DOHH2 (cell line): ENCODE measurements around the gene ITIH2.

ENCODE experiments used
- H3F3A ChIP-seq: fragments of 200-600 bp; sonication (generic), shearing (Covaris generic); 2 replicates; pipeline ENCODE4 v1.6.0; 2016; ENCODE audit warnings: antibody characterized with exemption, mild to moderate bottlenecking; ENCODE audit not compliant: control insufficient read depth, insufficient read depth
- H3K27ac ChIP-seq: fragments of 200-600 bp; sonication (generic); 2 replicates; pipeline ENCODE4 v1.5.1; 2014; ENCODE audit warnings: low read depth, mild to moderate bottlenecking, low read length, moderate library complexity
- H3K27me3 ChIP-seq: fragments of 200-600 bp; sonication (generic); 2 replicates; pipeline ENCODE4 v1.6.1; 2014; ENCODE audit warnings: mild to moderate bottlenecking, low read length, mixed read lengths; ENCODE audit not compliant: control insufficient read depth
- H3K36me3 ChIP-seq: fragments of 200-600 bp; sonication (generic); 2 replicates; pipeline ENCODE4 v1.6.1; 2014; ENCODE audit warnings: mild to moderate bottlenecking, low read length, moderate library complexity, mixed read lengths; ENCODE audit not compliant: control insufficient read depth
- H3K4me1 ChIP-seq: fragments of 200-600 bp; sonication (generic); 2 replicates; pipeline ENCODE4 v1.6.1; 2014; ENCODE audit warnings: mild to moderate bottlenecking, low read length, mixed read lengths; ENCODE audit not compliant: control insufficient read depth
- H3K4me2 ChIP-seq: fragments of 200-600 bp; sonication (generic); 2 replicates; pipeline ENCODE4 v1.6.0; 2014; ENCODE audit warnings: mild to moderate bottlenecking, low read length, moderate library complexity
- H3K4me3 ChIP-seq: fragments of 200-600 bp; sonication (generic); 2 replicates; pipeline ENCODE4 v1.5.1; 2014; ENCODE audit warnings: mild to moderate bottlenecking, low read length, mixed read lengths
- H3K79me2 ChIP-seq: fragments of 200-600 bp; sonication (generic); 2 replicates; pipeline ENCODE4 v1.6.1; 2014; ENCODE audit warnings: mild to moderate bottlenecking, low read length, mixed read lengths; ENCODE audit not compliant: control insufficient read depth
- H3K9me2 ChIP-seq: fragments of 200-600 bp; sonication (generic); replicated peaks from 2 replicates; pipeline ENCODE4 v1.6.1; 2014; ENCODE audit warnings: mild to moderate bottlenecking, low read length, mixed read lengths; ENCODE audit not compliant: control insufficient read depth
- H3K9me3 ChIP-seq: fragments of 200-600 bp; sonication (generic); 2 replicates; pipeline ENCODE4 v1.6.1; 2014; ENCODE audit warnings: antibody characterized with exemption, low read length, mixed read lengths; ENCODE audit not compliant: control insufficient read depth, insufficient read depth
- H4K20me1 ChIP-seq: fragments of 200-600 bp; sonication (generic); 2 replicates; pipeline ENCODE4 v1.6.0; 2014; ENCODE audit warnings: low read depth, mild to moderate bottlenecking, antibody characterized with exemption, low read length, moderate library complexity; ENCODE audit not compliant: control insufficient read depth, insufficient read depth
- CTCF ChIP-seq: fragments of 200-600 bp; sonication (generic); IDR thresholded peaks from one replicate; pipeline ENCODE4 v1.5.1; 2014; ENCODE audit warnings: antibody characterized with exemption, mild to moderate bottlenecking, low read depth, low read length; ENCODE audit not compliant: poor library complexity, severe bottlenecking
- EZH2phosphoT487 ChIP-seq: fragments of 200-600 bp; sonication (generic); IDR thresholded peaks from 2 replicates; pipeline ENCODE4 v1.6.1; 2017; ENCODE audit warnings: borderline replicate concordance, mild to moderate bottlenecking, antibody characterized with exemption, low read length, moderate library complexity, mixed read lengths

Gene ITIH2

GRCh38 chr10:7755103-7755502 is 52.0 kb downstream of the ITIH2 start:
- no peaks in the 10 kb centered on the region for H3K79me2 ChIP-seq
- no peaks in the 10 kb centered on the region for H3K9me3 ChIP-seq
- H3K27ac ChIP-seq: no peak overlapping the region
- no peaks in the 10 kb centered on the region for H3F3A ChIP-seq
- H3K9me2 ChIP-seq: no peaks in the 10 kb centered on the region
- TF ChIP-seq CTCF (no peak), EZH2phosphoT487 (no peak)
- H4K20me1 ChIP-seq: no peaks in the 10 kb centered on the region
- no peak overlapping the region for H3K4me3 ChIP-seq
- no peaks in the 10 kb centered on the region for H3K27me3 ChIP-seq
- H3K4me2 ChIP-seq: no peak overlapping the region
- no peaks in the 10 kb centered on the region for H3K4me1 ChIP-seq
- H3K36me3 ChIP-seq: peaks cover 42% of the 10 kb centered on the region

GRCh38 chr10:7756360-7756992 is 53.4 kb downstream of the ITIH2 start:
- Histone ChIP-seq H3K27me3 (no peaks in the 10 kb centered on the region), H3K36me3 (peaks cover 48% of the 10 kb centered on the region), H3F3A (no peaks in the 10 kb centered on the region), H3K9me2 (no peaks in the 10 kb centered on the region), H3K4me2 (no peak overlapping the region), H3K79me2 (no peaks in the 10 kb centered on the region), H3K4me3 (no peak overlapping the region), H3K4me1 (no peaks in the 10 kb centered on the region), H3K9me3 (no peaks in the 10 kb centered on the region), H4K20me1 (no peaks in the 10 kb centered on the region), H3K27ac (no peak overlapping the region)
- TF ChIP-seq CTCF (peak; percentile 68), EZH2phosphoT487 (no peak)

- no peaks in the 10 kb centered on the region for H4K20me1 ChIP-seq
- no peak overlapping the region for H3K4me3 ChIP-seq
- H3K27me3 ChIP-seq: no peaks in the 10 kb centered on the region
- H3K9me3 ChIP-seq: no peaks in the 10 kb centered on the region
- no peaks in the 10 kb centered on the region for H3K4me1 ChIP-seq
- H3K4me2 ChIP-seq: no peak overlapping the region
- H3F3A ChIP-seq: no peaks in the 10 kb centered on the region
- H3K79me2 ChIP-seq: no peaks in the 10 kb centered on the region
- no peak for TF ChIP-seq EZH2phosphoT487
- no peak for TF ChIP-seq CTCF
- peaks cover 41% of the 10 kb centered on the region for H3K36me3 ChIP-seq
- no peaks in the 10 kb centered on the region for H3K9me2 ChIP-seq
- no peak overlapping the region for H3K27ac ChIP-seq
These were observed 60.8 kb downstream of the ITIH2 start for GRCh38 chr10:7763929-7764328.
